Activated CD4-positive, alpha-beta T cell treated with anti-CD3 and anti-CD28 coated beads, Interleukin-2, Interleukin-6, amounts not matched to agents 100 ng/mL and 50 ng/mL, durations not matched to agents 16 hours and 8 hours (primary cell): ENCODE data around the gene CNNM4.

Source experiments
- DNase-seq: peaks from one replicate; pipeline ENCODE4 v3.0.0-alpha.2; 2020

Gene CNNM4

DNA sequence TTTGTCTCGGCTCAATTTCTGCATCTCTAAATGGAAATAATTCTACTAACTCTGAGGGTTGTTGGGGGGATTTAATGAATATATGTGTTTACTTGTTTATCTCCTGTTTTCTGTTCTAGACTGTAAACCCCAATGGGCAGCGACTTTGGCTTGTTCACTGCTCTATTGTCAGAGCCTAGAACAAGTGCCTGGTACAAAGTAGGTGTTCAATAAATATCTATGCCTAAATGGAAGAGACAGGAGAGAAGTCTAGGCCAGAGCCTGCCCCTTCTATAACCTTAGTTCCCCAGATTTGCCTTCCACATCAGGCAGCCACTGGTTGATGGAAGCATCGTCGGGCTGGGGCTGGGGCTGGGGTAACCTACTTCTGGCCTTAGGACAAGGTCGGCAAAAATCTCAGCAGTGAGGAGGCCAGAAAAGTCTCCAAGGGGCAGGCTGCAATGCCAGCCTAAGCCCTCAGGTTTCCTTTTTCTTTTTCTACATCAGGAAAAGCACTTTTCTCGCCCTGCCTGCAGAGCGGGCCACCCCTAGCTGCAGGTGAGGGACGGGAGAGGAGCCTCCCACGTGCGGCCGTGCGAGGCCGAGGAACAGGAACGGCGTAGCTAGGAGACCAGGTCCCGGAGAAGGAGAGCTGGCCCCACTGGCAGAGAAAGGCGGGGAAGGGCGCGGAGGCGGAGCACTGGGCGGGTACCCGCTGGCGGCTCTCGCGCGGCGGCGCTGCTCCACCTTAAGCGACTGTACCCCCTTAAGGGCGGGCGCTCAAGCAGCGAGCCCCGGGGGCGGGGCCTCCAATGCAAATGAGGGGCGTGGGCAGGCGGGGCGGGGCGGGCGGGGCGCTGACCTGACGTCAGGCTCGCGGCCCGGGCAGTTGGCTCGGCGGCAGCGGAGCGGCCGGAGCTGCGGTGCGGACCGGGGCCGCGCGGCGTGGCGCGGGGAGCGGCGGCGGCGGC lies at the start of gene CNNM4:
Gene CNNM4, plus strand, starts transcription at position 867 of the 950 bp plus-strand sequence. CDS start 98 bp downstream, outside the sequence.
- peak; percentile 94 for DNase-seq

DNA sequence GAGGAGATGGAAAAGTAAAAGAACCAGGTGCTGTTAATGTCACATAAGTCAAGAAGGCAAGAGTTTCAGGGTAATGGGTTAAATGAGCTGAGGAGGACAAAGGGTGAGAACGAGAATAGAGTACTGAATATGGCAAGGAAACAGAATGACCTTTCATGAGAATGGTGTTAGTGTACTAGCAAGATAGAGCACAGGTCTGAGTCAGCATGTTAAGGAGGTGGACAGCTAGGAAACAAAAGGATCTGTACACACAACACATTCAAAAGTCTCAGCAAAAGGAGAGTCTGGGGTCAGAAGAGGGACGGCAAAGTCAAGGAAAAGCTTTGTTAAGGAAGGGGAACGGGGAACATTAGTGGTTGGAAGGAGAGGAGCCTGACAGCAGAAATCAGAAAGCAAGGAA lies 49.7 kb upstream of the CNNM4 start:
- no peak for DNase-seq

DNA sequence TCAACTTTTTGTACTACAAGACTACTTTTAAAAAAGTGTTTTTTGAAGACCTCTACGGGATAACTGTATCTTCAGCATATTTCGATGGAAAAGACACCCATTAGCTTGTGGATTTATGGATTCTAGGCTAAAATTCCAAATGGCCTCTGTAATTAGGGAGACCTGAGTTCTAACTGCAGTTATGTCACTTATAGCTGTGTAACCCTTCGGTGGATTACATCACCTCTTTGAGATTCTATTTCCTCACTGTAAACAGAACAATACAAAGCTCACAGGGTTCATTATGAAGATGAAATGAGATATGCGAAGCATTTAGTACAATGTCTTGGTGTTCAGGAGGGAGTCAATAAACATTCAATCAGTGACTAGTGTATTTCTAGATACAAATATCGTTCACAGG lies 45.0 kb upstream of the CNNM4 start:
- DNase-seq, result no peak

DNA sequence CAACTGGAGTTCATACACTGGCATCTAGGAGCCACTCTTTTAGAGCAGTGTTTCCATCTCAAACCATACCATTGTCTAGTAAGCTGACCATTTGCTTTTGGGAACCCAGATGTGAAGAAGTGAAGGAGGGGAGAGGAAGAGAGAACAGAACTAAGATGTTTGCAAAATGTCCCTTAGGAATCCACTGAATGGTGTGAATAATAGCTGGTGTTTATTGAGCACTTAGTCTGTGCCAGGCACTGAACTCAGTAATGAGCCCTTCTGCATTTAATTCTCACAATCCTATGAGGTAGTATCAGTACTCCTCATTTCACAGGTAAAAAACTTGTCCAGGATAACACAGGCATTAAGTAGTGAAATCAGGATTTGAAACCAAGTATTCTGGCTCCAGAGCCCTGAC lies 44.3 kb upstream of the CNNM4 start:
- DNase-seq, result no peak

DNA sequence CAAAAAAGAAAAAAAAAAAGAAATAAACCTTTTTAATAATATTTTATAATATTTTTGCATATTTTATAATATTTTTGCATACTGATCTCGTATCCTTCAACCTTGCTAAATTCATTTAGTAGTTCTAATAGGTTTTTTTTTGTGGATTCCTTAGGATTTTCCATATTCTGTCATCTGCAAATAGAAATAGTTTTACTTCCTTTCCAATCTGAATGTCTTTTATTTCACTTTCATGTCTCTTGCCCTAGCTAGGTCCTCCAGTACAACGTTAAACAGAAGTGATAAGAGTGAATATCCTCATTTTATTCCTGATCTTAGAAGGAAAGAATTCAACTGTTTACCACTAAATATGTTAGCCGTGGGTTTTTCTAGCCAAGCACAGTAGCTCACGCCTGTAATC lies 34.6 kb upstream of the CNNM4 start:
- no peak for DNase-seq

DNA sequence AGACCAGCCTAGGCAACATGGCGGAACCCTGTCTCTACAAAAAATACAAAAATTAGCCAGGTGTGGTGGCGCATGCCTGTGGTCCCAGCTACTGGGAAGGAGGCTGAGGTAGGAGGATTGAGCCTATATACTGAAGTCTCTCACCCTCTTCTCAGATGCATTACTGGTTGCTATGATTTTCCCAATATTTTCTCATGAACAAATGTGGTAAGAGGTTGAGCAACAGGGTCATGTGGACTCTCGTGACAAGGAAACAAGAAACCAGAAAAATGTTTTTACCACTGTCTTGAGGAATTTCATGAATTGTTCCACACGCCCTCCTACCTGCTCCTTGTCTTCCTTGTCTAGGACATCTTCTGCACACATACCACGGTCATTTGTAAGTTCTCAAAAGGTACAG lies 33.3 kb upstream of the CNNM4 start:
- no peak for DNase-seq

DNA sequence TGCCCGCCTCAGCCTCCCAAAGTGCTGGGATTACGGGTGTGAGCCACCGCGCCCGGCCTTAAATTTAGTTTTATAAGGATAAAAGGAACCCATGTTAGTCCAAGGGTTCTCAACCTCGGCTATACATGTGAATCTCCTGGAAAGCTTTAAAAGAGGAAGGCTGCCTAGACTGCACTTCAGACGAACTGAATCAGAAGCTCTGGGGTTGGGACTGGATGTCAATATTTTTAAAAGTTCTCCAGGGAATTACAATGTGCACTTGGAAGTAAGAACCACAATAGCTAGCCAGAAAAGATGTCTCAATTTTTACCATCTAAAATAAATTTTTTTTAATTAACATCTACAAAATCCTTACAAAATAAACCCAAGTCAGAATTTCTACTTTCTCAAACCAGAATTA lies 31.0 kb upstream of the CNNM4 start:
- DNase-seq, result no peak

DNA sequence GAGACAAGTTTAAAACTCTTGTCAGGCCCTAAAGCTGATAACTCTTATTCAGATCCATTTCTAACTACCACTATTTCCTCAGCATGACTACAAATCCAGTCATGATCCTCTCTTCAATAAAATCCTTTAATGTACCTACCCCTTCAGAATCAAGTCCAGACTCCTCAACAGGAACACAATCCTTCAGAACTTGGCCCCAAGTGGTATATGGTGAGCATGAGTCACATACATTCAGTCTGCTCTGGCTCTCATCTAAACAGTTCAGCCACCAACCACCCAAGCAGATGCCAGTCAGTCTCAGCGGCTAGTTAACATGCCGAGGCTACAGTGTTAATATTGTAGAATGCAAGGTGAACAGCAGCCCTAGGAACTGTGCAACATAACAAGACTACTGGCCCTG lies 30.5 kb upstream of the CNNM4 start:
- DNase-seq, result no peak

DNA sequence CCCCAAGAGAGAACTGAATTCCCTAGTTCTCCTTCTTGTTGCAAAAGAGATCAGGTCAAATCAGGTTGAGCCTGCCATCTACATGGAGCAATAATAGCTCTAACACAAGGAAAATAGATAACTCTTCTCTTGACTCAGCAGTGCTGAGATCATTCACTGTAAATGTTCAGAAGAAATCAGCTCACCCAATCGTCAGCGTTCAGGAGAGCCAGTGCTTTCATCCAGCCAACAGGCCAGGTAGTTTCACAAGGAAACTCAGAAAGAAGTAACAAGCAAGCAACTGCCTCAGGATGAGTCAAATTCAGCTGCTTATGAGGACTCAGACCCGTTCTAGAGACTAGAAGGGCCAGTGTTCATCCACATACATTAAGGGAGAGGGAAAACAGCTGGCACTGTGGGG lies 26.8 kb upstream of the CNNM4 start:
- DNase-seq, result peak; percentile 38

DNA sequence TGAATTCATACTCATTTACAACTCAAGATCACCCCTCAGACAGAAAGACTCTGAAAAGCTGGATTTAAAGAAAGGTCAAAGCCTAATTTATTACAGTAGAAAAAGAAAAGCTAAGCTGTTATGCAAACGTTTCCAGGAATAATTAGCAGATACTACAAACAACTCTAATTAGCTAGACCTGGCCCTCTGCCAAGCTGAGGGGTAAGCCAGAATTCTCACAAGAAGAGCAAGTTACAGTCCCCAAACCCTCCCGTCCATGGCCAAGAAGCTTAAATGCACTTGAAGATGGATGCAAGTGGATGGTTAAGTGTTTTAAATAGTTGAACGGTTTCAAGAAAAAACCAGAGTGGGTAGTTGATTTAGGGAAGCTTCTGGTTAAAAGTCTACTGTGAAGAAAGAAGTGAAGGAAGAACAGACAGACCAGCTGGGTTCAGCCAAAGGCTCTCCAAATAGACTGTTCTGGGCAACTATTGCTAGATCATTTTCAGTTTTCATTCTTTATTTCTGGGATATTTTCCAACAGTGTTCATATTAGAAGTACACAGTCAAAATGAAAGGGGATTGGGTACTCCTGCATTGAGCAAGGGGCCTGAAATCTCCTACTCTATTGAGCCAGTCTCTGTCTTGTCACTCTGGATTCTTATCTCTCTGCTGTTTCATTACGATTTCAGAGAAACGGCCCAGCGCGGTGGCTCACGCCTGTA lies 25.7 kb upstream of the CNNM4 start:
- peak; percentile 23 for DNase-seq

DNA sequence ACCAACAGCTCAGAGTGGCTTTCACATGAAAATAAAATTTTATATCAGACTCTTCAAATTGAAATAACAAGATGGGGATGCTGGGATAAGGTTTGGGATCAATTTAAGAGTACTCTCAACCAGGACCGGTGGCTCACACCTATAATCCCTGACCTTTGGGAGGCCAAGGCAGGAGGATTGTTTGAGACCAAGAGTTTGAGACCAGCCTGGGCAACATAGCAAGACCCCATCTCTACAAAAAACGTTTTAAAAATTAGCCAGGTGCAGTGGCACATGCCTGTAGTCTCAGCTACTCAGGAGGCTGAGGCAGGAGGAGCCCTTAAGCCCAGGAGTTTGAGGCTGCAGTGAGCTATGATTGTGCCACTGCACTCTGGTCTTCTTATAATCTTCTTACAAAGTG lies 23.5 kb upstream of the CNNM4 start:
- no peak for DNase-seq

DNA sequence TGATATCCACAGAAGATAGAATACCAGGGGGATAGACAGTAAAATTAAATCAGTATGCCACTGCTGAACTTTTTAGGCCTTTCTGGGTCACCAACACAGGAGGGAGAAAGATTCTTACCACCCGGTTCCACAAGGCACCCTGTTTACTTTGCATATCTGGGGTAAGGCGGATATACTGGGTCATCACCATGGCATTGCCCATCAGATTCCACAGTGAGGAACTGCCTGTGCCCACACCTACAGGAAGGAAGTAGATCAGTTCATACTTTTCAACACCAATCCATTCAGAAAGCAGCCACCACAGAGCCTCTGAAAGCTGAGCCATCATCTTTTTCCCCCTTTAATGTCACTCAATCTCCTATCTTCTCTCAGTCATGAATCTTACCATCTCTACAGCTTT lies 22.9 kb upstream of the CNNM4 start:
- peak; percentile 12 for DNase-seq

DNA sequence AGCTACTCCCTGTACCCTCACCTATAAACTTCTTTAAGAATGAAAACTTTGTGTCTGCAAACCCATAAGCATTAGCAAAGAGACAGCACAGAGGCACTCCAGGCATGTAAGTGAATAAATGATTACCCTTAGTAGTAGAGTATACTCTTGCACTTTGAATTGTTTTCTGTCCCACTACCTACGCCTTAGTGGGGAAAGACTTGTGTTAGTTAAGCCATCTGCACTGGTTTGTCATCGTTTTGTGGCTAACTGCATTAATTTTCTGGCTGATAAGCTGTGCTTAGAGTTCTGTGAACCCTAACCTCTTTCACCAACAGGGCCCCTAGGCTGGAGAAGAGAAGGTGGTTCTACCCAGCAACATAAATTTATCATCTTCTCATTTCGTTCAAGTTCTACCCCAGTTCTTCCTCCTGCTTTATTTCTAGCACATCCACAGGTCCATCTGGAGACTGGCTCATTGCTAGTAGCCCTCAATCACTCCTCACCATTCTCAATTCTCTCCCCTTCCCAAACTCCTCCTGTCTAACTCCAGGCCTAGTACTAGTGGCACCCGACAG lies 21.5 kb upstream of the CNNM4 start:
- DNase-seq, result no peak

DNA sequence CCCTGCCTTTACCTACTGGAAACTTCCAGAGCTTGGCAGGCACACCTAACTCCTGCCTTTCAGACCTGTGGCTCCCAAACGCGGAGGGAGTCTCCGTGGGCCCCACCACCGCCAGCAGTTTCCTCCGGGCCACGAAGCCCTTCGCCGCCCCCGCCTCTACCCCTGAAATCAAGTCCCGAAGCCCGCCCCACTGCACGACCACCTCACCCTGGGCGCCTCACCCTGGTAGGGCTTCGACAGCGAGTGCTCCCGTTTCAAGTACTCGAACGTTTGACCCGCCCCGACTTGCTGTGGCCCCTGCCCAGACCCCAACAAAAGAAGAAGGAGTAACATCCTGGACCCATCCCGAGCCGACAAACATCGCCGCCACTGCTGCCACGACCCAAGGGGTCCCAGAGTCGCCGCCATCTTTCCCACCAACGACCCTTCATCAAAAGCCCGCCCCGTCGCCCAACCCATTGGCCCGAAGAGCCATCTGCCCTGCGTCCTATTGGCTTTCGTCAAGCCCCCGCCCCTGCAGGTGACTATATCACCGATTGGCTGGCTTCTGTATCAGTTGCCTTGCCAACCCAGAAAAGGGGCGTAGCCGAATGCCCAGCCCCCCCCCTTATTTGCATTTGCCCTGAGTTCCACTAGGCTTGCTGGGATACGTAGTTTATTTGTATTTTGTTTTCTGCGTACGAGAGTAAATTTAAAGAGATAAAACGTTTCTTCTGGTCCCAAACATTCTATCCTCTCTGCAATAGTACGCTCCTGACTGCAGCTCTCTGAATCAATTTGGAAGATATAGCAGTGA lies 20.9 kb upstream of the CNNM4 start, which contains the start of gene LMAN2L:
Gene LMAN2L, minus strand, starts transcription at position 432 of the 796 bp plus-strand sequence. Its CDS starts 24 bp downstream, at position 408.
- peak; percentile 98 for DNase-seq

DNA sequence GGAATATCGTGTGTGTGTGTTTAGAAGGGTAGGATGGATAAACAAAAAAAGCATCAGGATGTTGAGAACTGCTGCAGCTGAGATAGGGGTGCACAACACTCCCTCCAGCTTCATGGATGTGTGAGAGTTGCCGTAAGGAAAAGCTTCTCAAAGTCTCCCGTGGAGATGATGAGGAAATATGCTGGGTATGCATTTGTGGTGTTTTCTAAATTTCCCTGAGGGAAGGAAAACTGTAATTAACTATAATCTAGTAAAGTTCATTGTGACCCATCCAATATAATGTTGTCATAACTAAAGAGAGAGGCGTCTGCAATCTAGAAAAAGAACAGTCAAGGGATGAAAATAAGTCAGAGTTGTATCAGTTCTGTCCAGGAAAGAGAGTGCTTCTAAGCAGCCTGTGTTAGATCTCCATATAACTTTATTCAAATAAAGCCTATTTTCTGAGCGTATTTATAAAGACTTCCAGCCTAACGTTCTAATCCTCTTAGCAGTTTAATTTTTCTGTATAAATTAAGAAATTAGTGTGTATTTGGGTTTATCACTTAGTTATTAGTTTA lies 13.6 kb upstream of the CNNM4 start:
- DNase-seq, result no peak

DNA sequence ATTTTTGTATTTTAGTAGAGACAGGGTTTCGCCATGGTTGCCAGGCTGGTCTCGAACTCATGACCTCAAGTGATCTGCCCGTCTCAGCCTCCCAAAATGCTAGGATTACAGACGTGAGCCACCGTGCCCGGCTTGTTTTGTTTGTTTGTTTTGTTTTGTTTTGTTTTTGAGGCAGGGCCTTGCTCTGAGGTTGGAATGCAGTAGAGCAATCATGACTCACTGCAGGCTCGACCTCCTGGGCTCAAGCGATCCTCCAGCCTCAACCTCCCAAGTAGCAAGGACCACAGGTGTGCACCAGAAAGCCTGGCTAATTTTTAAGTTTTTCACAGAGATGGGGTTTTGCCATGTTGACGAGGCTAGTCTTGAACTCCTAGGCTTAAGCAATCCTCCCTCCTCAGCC lies 8.9 kb upstream of the CNNM4 start:
- no peak for DNase-seq

DNA sequence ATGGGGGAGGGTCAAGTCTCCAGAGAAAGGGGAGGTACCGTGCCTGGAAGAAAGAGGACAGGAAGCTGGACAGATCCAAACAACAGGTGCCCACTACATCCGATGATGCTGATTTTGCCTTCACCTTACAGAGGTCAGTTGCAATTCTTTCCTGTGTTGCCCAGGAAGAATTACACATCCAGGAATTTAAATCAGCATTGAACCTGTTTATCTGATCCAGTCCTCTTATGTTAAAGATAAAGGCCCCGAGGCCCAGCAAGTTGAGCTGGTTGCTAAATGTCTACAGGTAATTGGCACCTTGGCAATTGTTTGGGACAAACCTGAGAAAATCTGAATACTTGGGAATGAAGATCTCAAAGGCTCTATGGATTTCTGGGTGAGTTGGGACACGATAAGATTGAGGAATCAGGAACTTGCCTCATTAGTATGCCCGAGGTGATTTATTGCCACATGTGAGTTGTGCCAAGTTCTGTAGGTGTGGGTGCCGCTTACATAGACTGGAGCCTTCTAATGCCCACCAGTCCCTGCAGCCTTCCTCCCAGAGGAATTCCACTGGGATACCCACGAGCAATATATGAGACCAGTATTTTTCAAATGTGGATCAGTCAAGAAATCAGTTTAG lies 6.9 kb upstream of the CNNM4 start:
- no peak for DNase-seq

DNA sequence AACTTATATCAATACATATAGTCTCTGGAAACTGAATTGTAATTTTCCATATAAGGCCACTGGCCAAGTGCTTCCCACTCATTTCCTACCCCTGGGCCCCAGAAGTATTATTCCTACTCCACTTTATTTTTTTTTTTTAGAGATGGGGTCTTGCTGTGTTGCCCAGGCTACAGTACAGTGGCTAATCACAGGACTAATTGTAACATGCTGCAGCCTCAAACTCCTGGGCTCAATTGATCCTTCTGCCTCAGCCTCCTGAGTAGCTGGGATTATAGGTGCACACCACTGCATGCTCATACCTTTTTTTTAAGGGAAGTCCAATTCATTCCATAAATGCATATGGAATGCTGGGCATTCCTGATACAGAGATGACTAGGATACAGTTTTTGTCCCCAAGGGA lies 6.4 kb upstream of the CNNM4 start:
- DNase-seq, result no peak

DNA sequence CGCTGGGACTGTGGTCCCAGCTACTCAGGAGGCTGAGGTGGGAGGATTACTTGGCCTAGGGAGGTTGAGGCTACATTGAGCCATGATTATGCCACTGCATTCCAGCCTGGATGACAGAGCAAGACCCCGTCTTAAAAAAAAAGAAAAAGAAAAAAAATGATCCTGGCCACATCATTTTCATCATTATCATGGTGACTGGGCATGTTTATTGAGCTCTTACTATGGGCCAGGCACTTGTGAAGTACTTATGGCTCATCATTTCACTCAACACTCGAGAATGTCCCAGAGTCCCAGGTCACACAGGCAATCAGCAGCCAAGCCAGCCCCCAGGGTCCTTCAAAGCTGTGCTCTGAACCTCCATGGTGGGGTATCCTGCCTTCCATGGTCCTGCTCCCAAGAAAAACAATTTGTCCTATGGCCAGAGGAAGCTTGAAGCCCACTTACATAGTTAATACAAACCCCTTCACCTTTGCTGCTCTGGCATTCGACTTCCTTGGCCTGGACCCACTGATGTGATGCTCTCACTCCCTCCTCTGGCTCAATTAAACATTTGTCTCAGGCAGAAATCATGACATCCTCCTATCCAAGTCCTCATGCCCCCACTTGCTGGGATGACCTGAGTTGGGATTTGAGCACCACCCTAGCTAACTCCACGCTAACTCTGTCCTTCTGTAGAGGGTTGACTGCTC lies 3.8 kb upstream of the CNNM4 start:
- DNase-seq, result no peak

DNA sequence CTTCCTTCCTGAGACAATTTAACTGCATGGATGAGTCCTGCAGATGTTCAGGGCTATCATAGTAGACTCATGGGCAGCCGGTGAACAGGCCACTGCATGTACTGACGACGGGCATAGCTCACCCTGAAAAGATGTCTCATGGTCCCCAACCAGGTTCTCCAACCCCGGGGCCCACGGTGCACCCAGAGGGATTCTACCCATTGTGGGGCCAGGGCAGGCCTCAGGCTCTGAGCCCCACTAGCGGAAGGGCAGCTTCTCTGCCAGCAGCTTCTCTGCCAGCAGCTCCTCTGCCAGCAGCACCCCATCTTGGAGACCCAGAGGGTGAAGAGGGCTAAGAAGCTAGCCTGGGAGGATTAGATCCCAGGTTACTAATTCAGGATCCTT lies 3.2 kb upstream of the CNNM4 start:
- DNase-seq, result no peak

DNA sequence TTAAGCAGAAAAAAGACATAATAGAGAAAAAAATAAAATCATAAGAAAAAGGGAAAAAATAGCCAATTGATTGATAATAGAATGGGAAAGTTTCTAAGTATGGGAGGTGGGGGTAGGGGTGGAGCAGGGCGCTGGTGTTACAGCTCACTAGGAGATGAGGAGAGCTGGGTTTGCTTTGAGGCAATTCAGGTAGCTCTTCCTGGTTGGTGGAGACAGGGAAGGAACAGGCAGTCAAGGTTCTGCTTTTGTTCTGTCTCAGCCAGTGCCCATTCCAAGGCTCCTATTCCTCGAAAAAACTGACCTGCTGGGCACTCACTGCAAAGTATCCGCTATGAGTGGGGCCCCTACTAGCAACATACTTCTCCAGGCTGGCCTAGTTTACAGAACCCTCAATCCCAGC lies 1.7 kb upstream of the CNNM4 start:
- no peak for DNase-seq

DNA sequence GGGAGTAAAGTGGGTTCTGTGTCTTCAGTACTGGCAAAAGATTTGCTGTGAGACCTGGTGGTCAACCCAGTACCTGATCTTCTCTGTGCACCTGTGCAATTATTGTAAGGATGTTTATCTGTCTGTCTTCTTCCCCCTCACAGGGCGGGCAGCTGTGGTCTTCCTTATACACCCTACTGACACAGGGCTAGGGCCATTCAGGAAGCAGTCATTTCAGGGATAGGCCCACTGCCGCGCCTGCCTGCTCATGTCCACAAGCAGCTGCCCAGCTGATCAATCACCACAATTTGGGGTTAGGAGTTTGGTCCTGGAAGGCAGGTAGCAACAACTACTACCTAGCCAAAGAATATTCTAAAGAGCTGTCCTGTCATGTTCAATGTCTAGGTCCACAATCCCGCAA lies 1.2 kb upstream of the CNNM4 start:
- no peak for DNase-seq
